Body of pancreas (tissue), 4 donors: Measurements from ENCODE around the gene ASB18.

ENCODE experiments used
- CTCF ChIP-seq, 7 experiments: fragments of 450-650 bp in 4 of 7; fragments of 200-600 bp in 3 of 7; sonication (generic) in 3 of 7; IDR thresholded peaks; one replicate each; pipeline ENCODE4 v1.5.1; 2016 to 2019; ENCODE audit warnings: antibody characterized with exemption in 7 of 7
- POLR2A ChIP-seq, 3 donors: fragments of 450-650 bp; IDR thresholded peaks; one replicate each; pipeline ENCODE4 v1.6.1; 2016; ENCODE audit warnings: antibody characterized with exemption in 3 of 3, mild to moderate bottlenecking in 2 of 3

GRCh38 chr2:236164201-236164924 lies 99.8 kb downstream of the ASB18 start:
- TF ChIP-seq CTCF (IDR thresholded peaks at IDR 0.05): no peak
- no peak for TF ChIP-seq POLR2A (IDR thresholded peaks at IDR 0.05)
